ENCODE results near the gene SPACA7. TPM values are rescaled to one million over a fixed set of nuclear protein-coding genes. Genes with fewer than 3 reads are reported as not detected.

The SPACA7 gene
- total RNA-seq, 2 experiments from 2014 or later: not detected

DNA sequence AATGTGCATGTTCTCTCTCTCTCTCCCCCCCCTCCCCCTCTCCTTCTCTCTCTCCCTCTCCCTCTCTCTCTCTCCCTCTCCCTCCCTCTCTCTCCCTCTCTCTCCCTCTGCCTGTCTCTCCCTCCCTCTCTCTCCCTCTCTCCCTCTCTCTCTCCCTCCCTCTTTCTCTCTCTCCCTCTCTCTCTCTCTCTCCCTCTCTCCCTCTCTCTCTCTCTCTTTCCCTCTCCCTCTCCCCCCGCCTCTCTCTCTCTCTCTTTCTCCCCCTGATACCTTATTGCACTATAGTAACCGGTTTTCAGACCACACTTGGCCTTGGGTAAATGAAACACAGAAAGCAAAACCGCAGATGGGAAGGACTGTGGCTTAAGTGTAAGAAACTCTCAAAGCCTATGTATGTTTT lies 34.7 kb upstream of the SPACA7 start:
- ChIA-PET CTCF (no interaction called here), POLR2A (no interaction called here)
- Mint-ChIP-seq H3K36me3 (ENCODE audit: low read depth) (peaks cover under 1% of the 10 kb centered on the region), H3K4me3 (no peak overlapping the region), H3K9me3 (peaks cover 5% of the 10 kb centered on the region), H3K27ac (no peak overlapping the region), H3K4me1 (ENCODE audit: low read depth) (no peaks in the 10 kb centered on the region), H3K27me3 (peaks cover 22% of the 10 kb centered on the region)
- intact Hi-C loops (cut with micrococcal nuclease): no loop called here
- DNase-seq (no peak), ATAC-seq (no peak)
- TF ChIP-seq, protein P1, sequence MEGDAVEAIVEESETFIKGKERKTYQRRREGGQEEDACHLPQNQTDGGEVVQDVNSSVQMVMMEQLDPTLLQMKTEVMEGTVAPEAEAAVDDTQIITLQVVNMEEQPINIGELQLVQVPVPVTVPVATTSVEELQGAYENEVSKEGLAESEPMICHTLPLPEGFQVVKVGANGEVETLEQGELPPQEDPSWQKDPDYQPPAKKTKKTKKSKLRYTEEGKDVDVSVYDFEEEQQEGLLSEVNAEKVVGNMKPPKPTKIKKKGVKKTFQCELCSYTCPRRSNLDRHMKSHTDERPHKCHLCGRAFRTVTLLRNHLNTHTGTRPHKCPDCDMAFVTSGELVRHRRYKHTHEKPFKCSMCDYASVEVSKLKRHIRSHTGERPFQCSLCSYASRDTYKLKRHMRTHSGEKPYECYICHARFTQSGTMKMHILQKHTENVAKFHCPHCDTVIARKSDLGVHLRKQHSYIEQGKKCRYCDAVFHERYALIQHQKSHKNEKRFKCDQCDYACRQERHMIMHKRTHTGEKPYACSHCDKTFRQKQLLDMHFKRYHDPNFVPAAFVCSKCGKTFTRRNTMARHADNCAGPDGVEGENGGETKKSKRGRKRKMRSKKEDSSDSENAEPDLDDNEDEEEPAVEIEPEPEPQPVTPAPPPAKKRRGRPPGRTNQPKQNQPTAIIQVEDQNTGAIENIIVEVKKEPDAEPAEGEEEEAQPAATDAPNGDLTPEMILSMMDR (IDR thresholded peaks at IDR 0.05): no peak

DNA sequence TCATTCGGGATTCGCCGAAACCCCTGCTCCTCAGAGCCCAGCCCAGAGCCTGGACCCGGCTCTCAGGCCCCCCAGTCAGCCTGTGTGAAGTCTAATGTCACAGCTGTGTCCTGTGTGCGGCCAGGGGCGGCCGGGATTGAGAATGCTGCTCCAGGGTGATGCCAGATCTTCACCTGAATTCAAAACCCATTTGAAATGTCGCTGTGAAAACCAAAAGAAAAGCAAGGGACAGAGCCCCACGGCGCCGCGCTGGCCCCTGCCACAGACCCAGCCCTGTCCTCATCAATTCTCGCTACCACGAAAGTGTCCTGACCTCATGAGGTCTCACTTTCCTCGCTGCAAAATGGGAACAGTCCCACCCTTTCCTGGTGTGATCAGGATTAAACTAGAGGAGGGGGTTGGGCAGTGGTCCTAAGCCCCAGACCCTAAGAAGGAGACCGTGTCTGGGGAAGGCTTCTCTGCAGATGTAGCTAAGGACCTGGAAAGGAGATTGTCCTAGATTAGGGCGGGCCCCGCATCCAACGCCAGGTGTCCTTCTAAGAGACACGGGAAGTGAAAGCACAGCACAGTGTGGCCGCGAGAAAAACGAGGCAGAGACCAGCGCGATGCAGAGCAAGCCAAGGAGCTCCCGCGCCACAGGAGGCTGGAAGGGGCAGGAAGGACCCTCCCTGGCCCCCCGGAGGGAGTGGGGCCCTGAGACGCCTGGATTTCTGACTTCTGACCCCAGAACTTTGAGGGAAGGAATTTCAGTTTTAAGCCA lies 34.0 kb upstream of the SPACA7 start:
- intact Hi-C loops (cut with micrococcal nuclease): no loop called here
- Mint-ChIP-seq H3K4me3 (no peak overlapping the region), H3K27me3 (peaks cover 26% of the 10 kb centered on the region), H3K9me3 (peaks cover 3% of the 10 kb centered on the region), H3K36me3 (ENCODE audit: low read depth) (no peaks in the 10 kb centered on the region), H3K27ac (no peak overlapping the region), H3K4me1 (ENCODE audit: low read depth) (no peaks in the 10 kb centered on the region)
- CTCF ChIA-PET: no interaction called here
- TF ChIP-seq, protein P1 (IDR thresholded peaks at IDR 0.05): no peak
- DNase-seq (no peak), ATAC-seq (no peak)
- POLR2A ChIA-PET: no interaction called here

DNA sequence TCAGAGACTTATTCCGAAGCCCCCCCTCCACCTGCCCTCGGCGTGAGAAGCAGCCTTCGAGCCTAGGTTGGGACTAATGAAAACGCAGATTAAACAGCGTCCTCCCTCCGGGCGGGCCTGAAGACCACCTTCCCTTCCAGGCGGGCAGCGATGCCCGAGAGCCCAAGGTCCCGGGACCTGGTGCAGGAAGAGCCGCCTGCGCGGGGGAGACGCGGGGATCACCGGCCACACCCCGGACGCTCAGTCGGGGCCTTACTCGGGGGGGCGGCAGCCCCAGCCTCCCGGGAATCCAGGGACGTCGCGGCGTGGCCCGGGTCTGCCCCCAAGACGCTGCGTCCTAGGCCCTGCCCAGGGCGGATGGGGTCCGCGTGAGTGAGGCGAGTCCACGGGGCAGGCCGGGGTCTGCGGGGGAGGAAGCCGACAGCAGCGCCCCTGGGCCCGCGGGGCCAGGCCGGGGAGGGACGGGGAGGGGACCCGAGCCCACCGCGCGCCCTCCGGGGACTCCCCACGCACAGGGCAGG lies 33.3 kb upstream of the SPACA7 start:
- CTCF ChIA-PET: no interaction called here
- peaks cover 30% of the 10 kb centered on the region for H3K27me3 Mint-ChIP-seq
- intact Hi-C loops (cut with micrococcal nuclease): no loop called here
- TF ChIP-seq, protein P1 (IDR thresholded peaks at IDR 0.05): no peak
- H3K27ac Mint-ChIP-seq: no peak overlapping the region
- no peak overlapping the region for H3K4me3 Mint-ChIP-seq
- ATAC-seq (no peak), DNase-seq (no peak)
- H3K36me3 Mint-ChIP-seq (ENCODE audit: low read depth): no peaks in the 10 kb centered on the region
- no peaks in the 10 kb centered on the region for H3K4me1 Mint-ChIP-seq (ENCODE audit: low read depth)
- POLR2A ChIA-PET: no interaction called here
- no peaks in the 10 kb centered on the region for H3K9me3 Mint-ChIP-seq

DNA sequence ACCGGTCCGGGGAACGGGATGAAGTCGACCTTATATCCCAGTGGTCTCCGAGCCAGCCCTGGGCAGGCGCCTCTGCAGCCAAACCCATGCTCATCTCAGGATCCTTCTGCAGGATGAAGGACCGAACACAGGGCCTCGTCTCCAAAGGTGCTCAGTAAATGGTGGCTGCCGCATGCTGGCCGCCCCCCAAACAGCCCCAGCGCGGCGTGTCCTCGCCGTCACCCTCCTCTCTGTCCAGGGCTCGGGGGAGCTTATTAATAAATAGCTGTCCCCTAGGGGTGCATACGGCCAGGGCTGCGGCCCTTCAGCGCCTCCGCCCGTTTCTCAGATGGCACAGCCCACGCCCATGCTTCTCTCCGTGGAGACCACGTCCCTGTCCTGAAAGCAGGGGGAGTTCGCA lies 32.6 kb upstream of the SPACA7 start:
- Mint-ChIP-seq H3K4me3 (no peak overlapping the region), H3K27me3 (peaks cover 32% of the 10 kb centered on the region), H3K9me3 (no peaks in the 10 kb centered on the region), H3K36me3 (ENCODE audit: low read depth) (no peaks in the 10 kb centered on the region), H3K4me1 (ENCODE audit: low read depth) (no peaks in the 10 kb centered on the region), H3K27ac (no peak overlapping the region)
- POLR2A ChIA-PET: no interaction called here
- DNase-seq (no peak), ATAC-seq (no peak)
- CTCF ChIA-PET: no interaction called here
- intact Hi-C loops (cut with micrococcal nuclease): no loop called here
- TF ChIP-seq, protein P1 (IDR thresholded peaks at IDR 0.05): no peak

DNA sequence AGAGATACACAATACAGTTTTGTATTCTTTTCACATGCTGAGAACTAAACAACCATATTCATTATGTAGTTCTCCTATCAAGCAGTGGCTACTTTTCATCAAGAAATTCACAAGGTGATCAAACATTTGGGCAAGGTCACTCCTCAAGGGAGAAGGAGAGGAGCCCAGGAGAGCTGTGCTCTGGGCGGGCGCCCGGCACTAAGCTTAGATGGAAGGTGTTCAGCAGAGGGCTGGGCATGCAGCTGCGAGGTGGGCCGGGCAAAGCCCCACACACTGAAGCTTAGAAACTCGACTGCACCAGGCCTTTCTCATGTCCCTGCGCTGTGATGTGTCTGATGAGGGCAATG lies 30.4 kb upstream of the SPACA7 start:
- no peaks in the 10 kb centered on the region for H3K4me1 Mint-ChIP-seq (ENCODE audit: low read depth)
- no peak overlapping the region for H3K27ac Mint-ChIP-seq
- H3K27me3 Mint-ChIP-seq: peaks cover 35% of the 10 kb centered on the region
- intact Hi-C loops (cut with micrococcal nuclease): no loop called here
- TF ChIP-seq, protein P1 (IDR thresholded peaks at IDR 0.05): no peak
- H3K36me3 Mint-ChIP-seq (ENCODE audit: low read depth): no peaks in the 10 kb centered on the region
- no peak overlapping the region for H3K4me3 Mint-ChIP-seq
- DNase-seq (no peak), ATAC-seq (no peak)
- POLR2A ChIA-PET: no interaction called here
- CTCF ChIA-PET: no interaction called here
- H3K9me3 Mint-ChIP-seq: no peaks in the 10 kb centered on the region
